HepG2 (cell line): ENCODE results near the gene PACSIN1. TPM values are rescaled to one million over a fixed set of nuclear protein-coding genes. Genes with fewer than 3 reads are reported as not detected.

Experiments
- ATAC-seq: fragments of 200-7000 bp; cut with Tn5 transposase; 3 replicates; pipeline ENCODE4 v1.9.1; 2020; ENCODE audit warnings: mild to moderate bottlenecking, moderate library complexity
- BruUV-seq: library from RNA; stranded (reverse); fragments of 400-500 nt; replicated peaks from 2 replicates; lab custom pipeline; 2021; lab: Mats Ljungman, UMichigan
- CTCF ChIA-PET: fragments of 300-600 bp; formaldehyde crosslinking; extraction: SDS; loops from one replicate; lab custom pipeline; 2021; ENCODE audit warnings: low total read pairs, inconsistent platforms, low intra/inter-chr PET ratio; lab: Yijun Ruan, JAX
- POLR2A ChIA-PET: fragments of 350-600 bp; sonication (Branson Sonifier 250); formaldehyde crosslinking; loops from one replicate; lab custom pipeline; 2020; ENCODE audit warnings: antibody characterized with exemption, inconsistent platforms; lab: Yijun Ruan, JAX
- DNase-seq: peaks from one replicate; pipeline ENCODE4 v3.0.0-alpha.2; 2015; ENCODE audit warnings: low spot score
- FAIRE-seq: peaks from 3 replicates; lab custom pipeline; 2011; peaks lifted over from hg19 to GRCh38; lab: Jason Lieb, UNC
- H2AFZ ChIP-seq: one replicate; pipeline ENCODE4 v1.6.1; 2011; ENCODE audit warnings: low read length, inconsistent platforms
- H3K27ac ChIP-seq: fragments of 300-600 bp; 3 replicates; pipeline ENCODE4 v1.8.0; 2011; ENCODE audit warnings: mixed run types, mild to moderate bottlenecking, mixed read lengths, low read length, inconsistent platforms; ENCODE audit not compliant: insufficient read depth; ENCODE audit errors: extremely low read length
- H3K27me3 ChIP-seq, 2 experiments: fragments of 200-600 bp in 1 of 2; 2 replicates in 1 of 2; 3 replicates in 1 of 2; pipeline versions ENCODE4 v1.6.0 to v1.8.0; 2011; ENCODE audit warnings: low read length in 2 of 2, mild to moderate bottlenecking in 2 of 2, moderate library complexity in 2 of 2, inconsistent platforms in 1 of 2; ENCODE audit not compliant: insufficient read depth in 2 of 2, control insufficient read depth in 1 of 2
- H3K36me3 ChIP-seq, 2 experiments: fragments of 200-600 bp in 1 of 2; replicated peaks in 1 of 2; 2 replicates in 1 of 2; 3 replicates in 1 of 2; pipeline versions ENCODE4 v1.5.1 to v1.8.0; 2011; ENCODE audit warnings: low read length in 2 of 2, inconsistent platforms in 1 of 2; ENCODE audit not compliant: insufficient read depth in 2 of 2, control insufficient read depth in 1 of 2
- H3K4me1 ChIP-seq: 2 replicates; pipeline ENCODE4 v1.5.1; 2012; ENCODE audit warnings: low read length, inconsistent platforms; ENCODE audit not compliant: insufficient read depth
- H3K4me2 ChIP-seq: 2 replicates; pipeline ENCODE4 v1.6.0; 2011; ENCODE audit warnings: low read depth, low read length, inconsistent platforms
- H3K4me3 ChIP-seq, 3 experiments: fragments of 200-600 bp in 1 of 3; sonication (generic), shearing (Covaris generic) in 1 of 3; replicated peaks in 1 of 3; 2 replicates each; pipeline ENCODE4 v1.5.1; 2011 to 2016; ENCODE audit warnings: low read length in 3 of 3, inconsistent platforms in 2 of 3, low read depth in 2 of 3, mild to moderate bottlenecking in 2 of 3, control low read depth in 1 of 3, mixed read lengths in 1 of 3; ENCODE audit not compliant: insufficient read depth in 1 of 3
- H3K79me2 ChIP-seq: one replicate; pipeline ENCODE4 v1.6.1; 2011; ENCODE audit warnings: low read length, inconsistent platforms; ENCODE audit not compliant: insufficient read depth
- H3K9ac ChIP-seq: 2 replicates; pipeline ENCODE4 v1.6.0; 2011; ENCODE audit warnings: mild to moderate bottlenecking, low read depth, low read length, inconsistent platforms; ENCODE audit not compliant: insufficient read depth
- H3K9me3 ChIP-seq: 2 replicates; pipeline ENCODE4 v1.5.1; 2012; ENCODE audit warnings: mild to moderate bottlenecking, low read length
- H4K20me1 ChIP-seq: 2 replicates; pipeline ENCODE4 v1.6.0; 2011; ENCODE audit warnings: inconsistent platforms, mild to moderate bottlenecking, low read length, moderate library complexity; ENCODE audit not compliant: insufficient read depth
- BRD4 ChIP-seq: sonication (generic); formaldehyde crosslinking; IDR thresholded peaks from 2 replicates; pipeline ENCODE4 v1.4.0; 2020; ENCODE audit warnings: missing genetic modification reagents
- FOXK1 ChIP-seq: sonication (generic); formaldehyde crosslinking; IDR thresholded peaks from 2 replicates; pipeline ENCODE4 v1.4.0; 2020; ENCODE audit warnings: low read depth, missing genetic modification reagents, borderline replicate concordance
- RFX1 ChIP-seq: fragments of 450-650 bp; IDR thresholded peaks from 2 replicates; pipeline ENCODE4 v1.6.1; 2017
- SMARCE1 ChIP-seq: fragments of 450-650 bp; IDR thresholded peaks from 2 replicates; pipeline ENCODE4 v1.6.1; 2017; ENCODE audit warnings: borderline replicate concordance
- ZNF263 ChIP-seq: sonication (generic); formaldehyde crosslinking; IDR thresholded peaks from 2 replicates; pipeline ENCODE4 v1.4.0; 2020; ENCODE audit warnings: missing genetic modification reagents
- ZNF746 ChIP-seq: sonication (generic); formaldehyde crosslinking; IDR thresholded peaks from 2 replicates; pipeline ENCODE4 v1.8.0; 2022; ENCODE audit warnings: mild to moderate bottlenecking, missing genetic modification reagents
- WGBS: methylation state at CpG from one replicate; pipeline ENCODE4 v1.1.6; 2017; ENCODE audit warnings: low lambda C conversion rate; 5-methylcytosine and 5-hydroxymethylcytosine counted together
- in situ Hi-C: cut with HindIII; loops from 2 replicates; pipeline ENCODE4 v1.10.0; 2017; ENCODE audit warnings: low pct_unique_long_range_greater_than_20kb; ENCODE audit not compliant: extremely low pct_ligation_motif_present
- intact Hi-C: fragments of 100-400 bp; cut with micrococcal nuclease; formaldehyde crosslinking; loops from one replicate; pipeline ENCODE4 v1.10.0; 2022; ENCODE audit not compliant: unreplicated experiment
- polyA plus RNA-seq, 8 experiments: library from polyadenylated mRNA; depleted of rRNA in 3 of 8; stranded (reverse) in 7 of 8; unstranded in 1 of 8; fragments of >200 nt; fragmentation: Illumina TruSeq in 4 of 8; extraction: Trizol in 4 of 8; gene quantifications; 2 replicates each; pipeline versions ENCODE4 v1.2.1 to v1.2.3, GENCODE V29; 2011 to 2016; ENCODE audit warnings: low read depth in 4 of 8, missing spikeins in 1 of 8, mixed read lengths in 1 of 8; ENCODE audit not compliant: insufficient read depth in 1 of 8
- total RNA-seq, 5 experiments: library from RNA; depleted of rRNA; stranded (reverse); fragments of >200 nt; fragmentation: Illumina TruSeq; extraction: Trizol; gene quantifications; 2 replicates each; pipeline ENCODE4 v1.2.3, GENCODE V29; 2016; ENCODE audit warnings: low read depth in 1 of 5
- TF ChIP-seq, protein P1 (sequence below): sonication (generic); formaldehyde crosslinking; IDR thresholded peaks from 2 replicates; pipeline ENCODE4 v1.4.0; 2020; ENCODE audit warnings: missing genetic modification reagents
- TF ChIP-seq, protein P2 (sequence below): IDR thresholded peaks from 2 replicates; pipeline ENCODE4 v1.6.1; 2018; ENCODE audit warnings: missing genetic modification reagents

Gene PACSIN1
- total and polyA plus RNA-seq, 2 of the 13 experiments (the other 11 are each of a cell fraction or from before 2014, with no cell fraction given), result not detected

DNA sequence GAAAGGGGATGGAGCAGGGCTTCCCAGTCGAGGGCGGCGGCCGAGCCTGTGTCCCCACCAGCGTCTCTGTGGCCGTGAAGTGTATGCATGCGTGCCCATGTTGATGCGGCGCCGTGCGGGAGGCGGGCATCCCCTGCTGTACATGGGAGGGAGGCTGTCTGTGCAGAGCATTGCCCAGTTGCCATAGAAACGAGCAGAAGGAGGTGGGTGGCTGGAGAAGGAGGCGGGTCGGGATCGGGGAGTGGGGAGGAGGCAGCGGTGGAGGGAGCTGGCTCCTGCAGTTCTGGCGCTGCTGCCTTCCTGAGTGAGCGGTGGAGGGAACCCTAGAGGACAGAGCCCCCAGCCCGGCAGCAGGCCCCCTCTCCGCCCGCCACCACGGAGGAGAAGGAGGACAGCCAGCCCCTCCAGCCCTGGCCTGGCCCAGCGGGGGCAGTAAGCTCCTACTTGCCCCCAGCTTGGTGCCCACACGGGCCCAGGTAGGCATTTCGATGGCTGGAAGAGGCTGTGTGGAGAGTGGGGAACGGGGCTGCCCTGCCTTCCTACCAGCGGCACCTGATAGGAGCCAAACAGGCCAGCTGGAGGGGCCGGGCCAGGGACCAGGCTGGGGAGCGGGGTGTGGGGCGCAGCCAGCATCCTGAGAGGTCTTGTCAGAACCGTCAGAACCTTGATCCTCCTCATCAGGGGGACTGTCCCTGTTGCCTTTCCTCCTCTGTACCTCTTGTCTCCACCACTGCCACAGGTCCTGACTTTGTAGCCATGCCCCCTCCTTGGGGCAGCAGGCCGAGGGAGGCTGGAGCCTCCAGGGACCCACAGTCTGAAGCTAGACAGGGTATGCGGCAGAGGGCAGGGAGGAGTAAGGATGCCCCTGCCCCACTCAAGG is 49.0 kb downstream of the PACSIN1 start:
- H3K4me1 ChIP-seq, result no peaks in the 10 kb centered on the region
- no peak for FAIRE-seq
- no peaks in the 10 kb centered on the region for H3K79me2 ChIP-seq
- intact Hi-C loops, result no loop called here
- TF ChIP-seq SMARCE1 (no peak), ZNF746 (CRISPR knock-in tag) (no peak), FOXK1 (CRISPR knock-in tag) (no peak), RFX1 (no peak; the same call in 1 of the 2 replicates), ZNF263 (CRISPR knock-in tag) (no peak), BRD4 (no peak)
- TF ChIP-seq, protein P1, sequence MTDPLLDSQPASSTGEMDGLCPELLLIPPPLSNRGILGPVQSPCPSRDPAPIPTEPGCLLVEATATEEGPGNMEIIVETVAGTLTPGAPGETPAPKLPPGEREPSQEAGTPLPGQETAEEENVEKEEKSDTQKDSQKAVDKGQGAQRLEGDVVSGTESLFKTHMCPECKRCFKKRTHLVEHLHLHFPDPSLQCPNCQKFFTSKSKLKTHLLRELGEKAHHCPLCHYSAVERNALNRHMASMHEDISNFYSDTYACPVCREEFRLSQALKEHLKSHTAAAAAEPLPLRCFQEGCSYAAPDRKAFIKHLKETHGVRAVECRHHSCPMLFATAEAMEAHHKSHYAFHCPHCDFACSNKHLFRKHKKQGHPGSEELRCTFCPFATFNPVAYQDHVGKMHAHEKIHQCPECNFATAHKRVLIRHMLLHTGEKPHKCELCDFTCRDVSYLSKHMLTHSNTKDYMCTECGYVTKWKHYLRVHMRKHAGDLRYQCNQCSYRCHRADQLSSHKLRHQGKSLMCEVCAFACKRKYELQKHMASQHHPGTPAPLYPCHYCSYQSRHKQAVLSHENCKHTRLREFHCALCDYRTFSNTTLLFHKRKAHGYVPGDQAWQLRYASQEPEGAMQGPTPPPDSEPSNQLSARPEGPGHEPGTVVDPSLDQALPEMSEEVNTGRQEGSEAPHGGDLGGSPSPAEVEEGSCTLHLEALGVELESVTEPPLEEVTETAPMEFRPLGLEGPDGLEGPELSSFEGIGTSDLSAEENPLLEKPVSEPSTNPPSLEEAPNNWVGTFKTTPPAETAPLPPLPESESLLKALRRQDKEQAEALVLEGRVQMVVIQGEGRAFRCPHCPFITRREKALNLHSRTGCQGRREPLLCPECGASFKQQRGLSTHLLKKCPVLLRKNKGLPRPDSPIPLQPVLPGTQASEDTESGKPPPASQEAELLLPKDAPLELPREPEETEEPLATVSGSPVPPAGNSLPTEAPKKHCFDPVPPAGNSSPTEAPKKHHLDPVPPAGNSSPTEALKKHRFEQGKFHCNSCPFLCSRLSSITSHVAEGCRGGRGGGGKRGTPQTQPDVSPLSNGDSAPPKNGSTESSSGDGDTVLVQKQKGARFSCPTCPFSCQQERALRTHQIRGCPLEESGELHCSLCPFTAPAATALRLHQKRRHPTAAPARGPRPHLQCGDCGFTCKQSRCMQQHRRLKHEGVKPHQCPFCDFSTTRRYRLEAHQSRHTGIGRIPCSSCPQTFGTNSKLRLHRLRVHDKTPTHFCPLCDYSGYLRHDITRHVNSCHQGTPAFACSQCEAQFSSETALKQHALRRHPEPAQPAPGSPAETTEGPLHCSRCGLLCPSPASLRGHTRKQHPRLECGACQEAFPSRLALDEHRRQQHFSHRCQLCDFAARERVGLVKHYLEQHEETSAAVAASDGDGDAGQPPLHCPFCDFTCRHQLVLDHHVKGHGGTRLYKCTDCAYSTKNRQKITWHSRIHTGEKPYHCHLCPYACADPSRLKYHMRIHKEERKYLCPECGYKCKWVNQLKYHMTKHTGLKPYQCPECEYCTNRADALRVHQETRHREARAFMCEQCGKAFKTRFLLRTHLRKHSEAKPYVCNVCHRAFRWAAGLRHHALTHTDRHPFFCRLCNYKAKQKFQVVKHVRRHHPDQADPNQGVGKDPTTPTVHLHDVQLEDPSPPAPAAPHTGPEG, result no peak
- TF ChIP-seq, protein P2, sequence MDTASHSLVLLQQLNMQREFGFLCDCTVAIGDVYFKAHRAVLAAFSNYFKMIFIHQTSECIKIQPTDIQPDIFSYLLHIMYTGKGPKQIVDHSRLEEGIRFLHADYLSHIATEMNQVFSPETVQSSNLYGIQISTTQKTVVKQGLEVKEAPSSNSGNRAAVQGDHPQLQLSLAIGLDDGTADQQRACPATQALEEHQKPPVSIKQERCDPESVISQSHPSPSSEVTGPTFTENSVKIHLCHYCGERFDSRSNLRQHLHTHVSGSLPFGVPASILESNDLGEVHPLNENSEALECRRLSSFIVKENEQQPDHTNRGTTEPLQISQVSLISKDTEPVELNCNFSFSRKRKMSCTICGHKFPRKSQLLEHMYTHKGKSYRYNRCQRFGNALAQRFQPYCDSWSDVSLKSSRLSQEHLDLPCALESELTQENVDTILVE (CRISPR knock-in tag), result no peak
- TF ChIP-seq, all 625 proteins: peak for 0
- Histone ChIP-seq H4K20me1 (no peaks in the 10 kb centered on the region), H3K4me3 (no peak overlapping the region), H3K27me3 (peaks cover 4 to 67% of the 10 kb centered on the region in 2 experiments; a peak in 4 of 5 replicates), H2AFZ (no peak overlapping the region), H3K9me3 (no peaks in the 10 kb centered on the region), H3K9ac (no peak overlapping the region), H3K4me2 (no peak overlapping the region), H3K27ac (no peak overlapping the region), H3K36me3 (no peaks in the 10 kb centered on the region)
- no peak for DNase-seq
- ATAC-seq, result no peak
- in situ Hi-C loops, result no loop called here
- BruUV-seq, result no TSS peak
- CTCF ChIA-PET, result no interaction called here
- 53% methylated on average over 27 of the region's 34 CpGs for WGBS
- POLR2A ChIA-PET, result no interaction called here
